Superior temporal gyrus (tissue), 1 donor: ENCODE data around the gene PER3.

Source experiments
- DNase-seq: peaks from one replicate; pipeline ENCODE4 v3.0.0-alpha.2; 2016; ENCODE audit errors: extremely low spot score

PER3 gene

DNA sequence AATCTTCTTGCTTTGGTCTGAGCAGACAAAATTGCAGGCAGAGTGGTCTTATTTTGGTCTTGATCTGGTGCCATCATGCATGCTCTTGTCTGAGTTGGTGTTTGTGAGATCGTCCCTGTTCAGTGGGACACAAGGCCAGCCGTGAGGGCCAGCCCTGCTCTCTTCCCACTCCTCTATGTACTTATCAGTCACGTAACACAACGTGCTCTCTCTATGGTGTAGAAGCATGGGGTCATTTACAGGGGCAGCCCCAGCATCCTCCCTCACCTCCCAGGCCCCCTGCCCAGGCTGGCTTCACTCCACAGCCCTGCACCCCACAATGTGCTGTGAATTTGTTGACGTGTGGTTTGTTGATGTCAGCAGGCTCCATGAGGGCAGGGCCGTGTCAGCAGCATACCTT lies 87.0 kb downstream of the PER3 start:
- DNase-seq = no peak

- no peak for DNase-seq
Measured at GRCh38 chr1:7873801-7874795, 90.0 kb downstream of the PER3 start.

GRCh38 chr1:7878027-7878426 lies 93.9 kb downstream of the PER3 start:
- DNase-seq = no peak

- no peak for DNase-seq
Measured at GRCh38 chr1:7879228-7879627, 95.1 kb downstream of the PER3 start.

DNA sequence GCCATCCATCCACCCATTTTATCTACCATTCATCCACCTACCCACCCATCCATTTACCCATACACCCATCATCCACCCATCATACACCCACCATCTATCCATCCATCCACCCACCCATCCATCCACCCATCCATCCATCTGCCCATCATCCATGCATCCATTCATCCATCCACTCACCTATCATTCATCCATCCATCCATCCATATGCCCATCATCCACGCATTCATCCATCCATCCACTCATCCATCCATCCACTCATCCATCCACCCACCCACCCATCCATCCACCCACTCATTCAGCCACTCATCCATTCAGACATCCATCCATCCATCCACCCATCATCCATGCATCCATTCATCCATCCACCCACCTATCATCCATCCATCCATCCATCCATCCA lies 100.7 kb downstream of the PER3 start:
- DNase-seq = no peak

GRCh38 chr1:7885513-7886404 lies 101.7 kb downstream of the PER3 start:
- no peak for DNase-seq

- DNase-seq = peak; percentile 13
Measured at GRCh38 chr1:7886405-7886745, 102.3 kb downstream of the PER3 start.

GRCh38 chr1:7888248-7889081 lies 104.4 kb downstream of the PER3 start:
- no peak for DNase-seq

- no peak for DNase-seq
Measured at GRCh38 chr1:7890853-7891252, 106.8 kb downstream of the PER3 start.

DNA sequence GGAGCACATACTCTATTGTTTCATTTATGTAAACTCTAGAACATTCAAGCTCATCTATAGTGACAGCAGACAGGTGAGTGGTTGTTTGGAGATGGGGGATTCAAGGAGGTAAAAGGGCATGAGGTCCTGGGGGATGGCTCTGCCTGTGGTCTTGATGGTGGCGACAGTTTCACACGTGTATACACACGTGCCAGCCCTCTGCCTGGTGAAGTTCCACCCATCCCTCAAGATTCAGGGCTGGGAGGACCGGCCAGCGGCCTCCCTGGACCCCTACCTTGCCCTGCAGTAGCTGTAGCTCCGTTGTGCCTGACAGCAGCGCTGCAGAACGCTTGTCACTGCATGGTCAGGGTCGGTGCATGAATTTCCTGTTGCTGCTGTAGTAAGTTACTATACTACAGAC lies 107.7 kb downstream of the PER3 start:
- DNase-seq = no peak

DNA sequence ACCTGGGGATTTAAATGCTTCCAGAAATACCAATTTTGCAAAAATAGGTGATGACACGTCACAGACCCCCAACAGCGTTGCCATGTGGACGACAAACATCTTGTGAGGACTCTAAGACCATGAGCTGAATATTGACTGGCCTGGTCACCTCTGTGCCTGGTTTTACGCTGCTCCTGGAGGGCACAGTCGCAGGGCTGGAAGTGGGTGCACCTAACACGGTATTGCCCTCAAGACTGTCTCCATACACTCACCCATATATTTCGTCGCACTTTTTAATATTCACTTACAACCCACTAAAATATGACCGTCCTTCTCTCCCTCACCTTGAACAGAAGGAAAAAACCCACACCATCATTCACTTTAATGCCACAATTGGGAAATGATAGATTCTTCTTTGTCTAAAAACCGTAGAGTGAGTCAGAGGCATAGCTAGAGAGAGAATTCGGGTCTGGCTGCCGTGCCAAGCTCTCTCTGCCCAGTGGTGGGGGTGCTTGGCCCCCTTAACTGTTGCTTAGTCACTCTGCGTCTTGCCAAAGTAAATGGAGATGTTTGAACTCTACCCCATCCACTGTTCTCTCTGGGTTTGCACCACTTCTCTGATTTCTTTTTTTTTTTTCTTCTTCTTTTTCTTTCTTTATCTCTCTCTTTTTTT lies 109.6 kb downstream of the PER3 start:
- DNase-seq = no peak
